T-helper 17 cell (primary cell): Measurements from ENCODE around the gene PRKAG1. TPM values are rescaled to one million over a fixed set of nuclear protein-coding genes. Genes with fewer than 3 reads are reported as not detected.

ENCODE experiments used
- ATAC-seq: fragments of 150-1000 bp; cut with Tn5 transposase; 2 replicates; pipeline ENCODE4 v1.10.0; 2021; ENCODE audit warnings: mild to moderate bottlenecking, moderate library complexity
- DNase-seq, 3 donors: peaks; one replicate each; pipeline versions ENCODE4 v3.0.0 to v3.0.0-alpha.2; 2020 to 2021
- H3K9me3 ChIP-seq: one replicate; pipeline ENCODE4 v1.7.0; 2013; ENCODE audit warnings: low read length, mild to moderate bottlenecking; ENCODE audit not compliant: control insufficient read depth, poor library complexity, severe bottlenecking
- H3K27ac Mint-ChIP-seq: one replicate; pipeline ENCODE4 v1.8.0; 2022; ENCODE audit warnings: mild to moderate bottlenecking, moderate library complexity, mixed read lengths
- H3K27me3 Mint-ChIP-seq: one replicate; pipeline ENCODE4 v1.8.0; 2022; ENCODE audit warnings: mixed read lengths
- H3K36me3 Mint-ChIP-seq: one replicate; pipeline ENCODE4 v1.8.0; 2022; ENCODE audit warnings: low read depth, mixed read lengths
- H3K4me1 Mint-ChIP-seq: one replicate; pipeline ENCODE4 v1.8.0; 2022; ENCODE audit warnings: mild to moderate bottlenecking, mixed read lengths
- H3K4me3 Mint-ChIP-seq: one replicate; pipeline ENCODE4 v1.8.0; 2022; ENCODE audit warnings: mild to moderate bottlenecking, moderate library complexity, mixed read lengths
- total RNA-seq, 4 donors: library from RNA in 2 of 4; stranded (reverse) in 2 of 4; gene quantifications; one replicate each; pipeline ENCODE4 v1.2.3 and lab custom pipeline; 2022 to 2026

PRKAG1 gene
- total RNA-seq, 2 donors from 2014 or later, result 41.4 to 47.7 TPM

DNA sequence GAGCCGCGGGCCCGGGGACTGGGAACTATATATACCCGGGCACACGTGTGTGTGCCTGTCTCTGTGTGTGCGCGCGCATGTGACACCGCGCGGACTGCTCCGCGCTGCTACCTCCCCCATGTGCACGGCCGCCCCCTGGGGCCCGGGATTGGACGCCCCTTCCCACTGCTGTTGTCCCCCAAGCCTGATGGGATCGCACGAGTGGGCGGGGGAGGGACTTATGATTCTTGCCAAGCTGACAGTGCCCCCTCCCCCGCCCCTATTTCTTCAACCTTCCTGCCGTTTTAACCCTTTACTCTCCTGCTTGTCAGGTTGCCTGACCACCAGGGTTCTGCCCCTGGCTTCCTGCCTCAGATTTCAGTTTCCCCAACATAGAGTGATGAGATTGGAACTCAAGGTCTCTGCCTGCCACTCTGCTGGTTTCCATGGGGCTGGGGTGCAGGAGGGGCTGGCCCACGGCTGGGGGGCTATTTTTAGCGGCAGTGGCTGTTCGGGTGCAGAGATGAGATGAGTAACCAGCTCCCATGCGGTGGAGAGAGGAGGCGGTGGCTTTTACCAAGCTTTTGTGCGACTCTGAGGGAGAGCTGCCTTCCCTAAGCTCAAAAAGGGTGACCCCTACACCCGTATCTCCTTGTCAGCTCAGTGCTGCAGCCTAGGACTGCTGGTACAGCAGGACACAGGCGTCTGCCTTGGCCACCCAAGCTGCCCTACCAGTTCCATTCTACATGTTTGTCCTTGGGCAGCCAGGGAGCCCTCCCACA, 19.0 kb downstream of the PRKAG1 start, which contains the start of gene DDN:
DDN (minus strand) TSS at position 5 of the 761 bp plus-strand sequence. CDS start 88 bp downstream, outside the sequence.
- Mint-ChIP-seq H3K27ac (no peak within 1 kb of the TSS), H3K27me3 (peaks cover 40% of the 10 kb centered on the region), H3K36me3 (peaks cover 13% of the 10 kb centered on the region), H3K4me3 (peak within 1 kb of the TSS; percentile 80), H3K4me1 (peaks cover 39% of the 10 kb centered on the region)
- no peaks in the 10 kb centered on the region for H3K9me3 ChIP-seq
- ATAC-seq (peak; percentile 58), DNase-seq (peak in 1 of 3 donors; percentile 38)

DNA sequence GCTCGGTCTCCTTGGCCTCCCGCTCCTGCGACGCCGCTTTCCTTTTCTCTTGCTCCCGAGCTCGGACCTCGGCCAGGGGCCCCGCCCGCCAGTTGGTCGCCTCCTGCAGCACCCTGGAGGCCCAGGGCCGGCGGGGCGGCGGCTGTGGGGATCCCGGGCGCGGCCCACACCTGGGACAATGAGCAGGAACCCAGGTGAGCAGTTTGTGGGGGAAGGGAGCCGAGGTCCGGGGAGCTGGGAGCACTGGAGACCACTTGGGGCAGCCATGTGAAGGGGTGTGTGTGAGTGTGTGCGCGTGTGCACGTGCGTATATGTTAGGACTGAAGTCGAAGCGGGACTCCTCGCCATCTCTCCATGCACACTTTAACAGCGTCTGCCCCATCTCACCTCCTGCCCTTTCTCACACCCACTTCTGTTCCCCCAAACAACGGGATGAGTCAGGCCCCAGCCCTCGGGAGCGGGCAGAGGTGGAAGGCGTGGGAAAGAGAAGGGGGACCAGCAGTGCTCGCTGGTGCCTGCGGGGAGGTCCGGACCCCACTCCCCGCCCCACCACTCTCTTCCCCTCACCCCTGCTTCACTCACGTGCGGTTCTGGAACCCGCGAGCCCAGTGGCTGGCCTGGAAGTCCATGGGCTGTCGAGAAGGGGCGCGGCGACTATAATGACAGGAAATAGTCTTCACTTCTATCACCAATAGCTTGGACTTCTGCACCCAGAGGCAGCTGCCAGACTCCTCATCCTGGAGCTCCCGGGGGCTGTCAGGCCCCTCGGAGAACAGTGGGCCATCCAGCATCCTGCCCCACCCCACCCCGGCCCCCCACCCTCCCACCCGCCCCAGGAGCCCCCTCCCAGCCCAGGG, 19.9 kb downstream of the PRKAG1 start:
- Mint-ChIP-seq H3K4me3 (peak overlapping the region; percentile 80), H3K4me1 (peaks cover 39% of the 10 kb centered on the region), H3K27ac (no peak overlapping the region), H3K27me3 (peaks cover 48% of the 10 kb centered on the region), H3K36me3 (peaks cover 11% of the 10 kb centered on the region)
- DNase-seq (no peak), ATAC-seq (peak; percentile 25)
- no peaks in the 10 kb centered on the region for H3K9me3 ChIP-seq

DNA sequence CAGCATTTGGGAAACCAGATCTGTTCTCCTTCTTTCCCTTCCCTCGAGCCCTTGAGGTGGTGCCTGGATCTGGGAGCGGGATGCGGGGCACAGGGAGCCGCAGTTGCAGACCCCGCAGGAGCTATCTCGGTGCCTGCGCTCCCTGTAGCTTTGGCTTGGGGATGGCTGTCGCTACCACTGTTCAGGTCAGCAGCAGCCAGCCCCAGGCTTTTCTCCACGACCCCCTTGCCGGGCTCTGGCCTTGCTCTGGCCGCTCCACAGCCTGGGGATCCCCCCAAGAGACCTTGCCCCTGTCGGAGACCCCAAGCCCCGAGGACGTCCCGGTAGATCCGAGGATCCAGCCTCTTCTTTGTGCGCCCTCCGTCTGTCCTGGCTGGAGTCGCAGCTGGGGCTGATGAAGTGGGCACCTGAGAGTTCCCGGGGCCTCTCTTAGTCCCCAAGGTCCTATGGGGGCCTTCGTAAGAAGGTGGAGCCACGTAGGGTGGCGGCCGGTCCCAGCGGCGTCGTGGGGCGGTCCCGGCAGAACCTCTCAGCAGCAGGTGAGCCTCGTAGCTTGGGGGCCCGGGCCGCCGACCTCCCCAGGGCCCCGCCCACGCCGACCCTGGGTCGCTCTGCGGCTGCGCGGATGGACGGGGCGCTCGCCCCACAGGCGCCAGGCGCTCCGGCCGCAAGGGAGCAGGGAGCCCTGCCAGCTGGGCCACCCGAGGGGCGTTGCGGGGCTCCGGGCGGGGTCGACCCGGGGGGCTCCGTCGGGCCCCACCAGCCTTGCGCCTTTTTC, 20.7 kb downstream of the PRKAG1 start:
- no peaks in the 10 kb centered on the region for H3K9me3 ChIP-seq
- peak in 1 of 3 donors; percentile 24 for DNase-seq
- ATAC-seq, result peak; percentile 16
- Mint-ChIP-seq H3K36me3 (peaks cover 14% of the 10 kb centered on the region), H3K27ac (peak overlapping the region; percentile 43), H3K4me3 (peak overlapping the region; percentile 85), H3K27me3 (peaks cover 52% of the 10 kb centered on the region), H3K4me1 (peaks cover 41% of the 10 kb centered on the region)

DNA sequence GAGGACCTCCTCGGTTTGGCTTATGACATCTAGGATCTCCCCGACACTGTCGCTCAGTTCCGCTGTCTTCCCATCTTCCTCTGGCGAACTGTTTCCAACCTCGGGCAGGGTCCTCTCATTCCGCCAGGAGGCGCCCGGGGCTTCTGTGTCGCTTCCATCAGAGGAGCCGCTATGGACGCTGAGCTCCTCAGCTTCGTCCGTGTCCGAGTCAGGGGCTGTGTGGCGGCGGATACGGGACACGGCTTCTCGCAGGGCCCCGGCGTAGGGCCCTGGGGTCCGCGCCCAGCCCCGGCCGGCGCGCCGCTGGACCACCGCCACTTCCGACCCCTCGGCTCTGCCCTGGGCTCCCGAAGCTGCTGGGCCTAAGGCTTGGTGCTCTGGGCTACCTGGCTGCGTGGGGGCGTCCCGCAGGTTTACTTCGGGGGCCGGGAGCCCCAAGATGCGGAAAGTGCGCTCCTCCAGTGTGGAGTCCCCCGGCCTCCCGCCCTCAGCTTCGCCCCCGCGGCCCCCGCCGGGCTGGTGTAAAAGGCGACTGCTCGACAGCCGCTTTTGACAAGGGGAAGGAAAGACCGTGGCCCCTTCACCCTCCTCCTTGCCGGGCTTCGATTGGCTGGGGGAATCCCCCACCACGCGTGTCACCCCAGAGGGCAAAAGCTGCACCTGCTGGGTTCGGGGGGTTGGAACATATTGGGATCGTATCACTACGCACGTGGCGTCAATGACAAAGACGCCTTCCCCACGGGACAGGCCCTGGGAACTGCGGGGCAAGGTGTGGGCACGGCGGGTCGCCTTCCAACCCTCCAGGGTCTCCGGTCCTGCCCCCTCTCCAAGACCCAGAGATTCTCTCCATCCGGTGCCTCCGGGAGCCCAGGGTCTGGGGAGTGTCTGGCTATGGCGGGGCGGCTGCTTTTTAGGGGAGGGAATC, 21.5 kb downstream of the PRKAG1 start:
- peak overlapping the region; percentile 78 for H3K27ac Mint-ChIP-seq
- H3K27me3 Mint-ChIP-seq, result peaks cover 52% of the 10 kb centered on the region
- DNase-seq, result peak; percentile 51 to 55 (median 55)

DNA sequence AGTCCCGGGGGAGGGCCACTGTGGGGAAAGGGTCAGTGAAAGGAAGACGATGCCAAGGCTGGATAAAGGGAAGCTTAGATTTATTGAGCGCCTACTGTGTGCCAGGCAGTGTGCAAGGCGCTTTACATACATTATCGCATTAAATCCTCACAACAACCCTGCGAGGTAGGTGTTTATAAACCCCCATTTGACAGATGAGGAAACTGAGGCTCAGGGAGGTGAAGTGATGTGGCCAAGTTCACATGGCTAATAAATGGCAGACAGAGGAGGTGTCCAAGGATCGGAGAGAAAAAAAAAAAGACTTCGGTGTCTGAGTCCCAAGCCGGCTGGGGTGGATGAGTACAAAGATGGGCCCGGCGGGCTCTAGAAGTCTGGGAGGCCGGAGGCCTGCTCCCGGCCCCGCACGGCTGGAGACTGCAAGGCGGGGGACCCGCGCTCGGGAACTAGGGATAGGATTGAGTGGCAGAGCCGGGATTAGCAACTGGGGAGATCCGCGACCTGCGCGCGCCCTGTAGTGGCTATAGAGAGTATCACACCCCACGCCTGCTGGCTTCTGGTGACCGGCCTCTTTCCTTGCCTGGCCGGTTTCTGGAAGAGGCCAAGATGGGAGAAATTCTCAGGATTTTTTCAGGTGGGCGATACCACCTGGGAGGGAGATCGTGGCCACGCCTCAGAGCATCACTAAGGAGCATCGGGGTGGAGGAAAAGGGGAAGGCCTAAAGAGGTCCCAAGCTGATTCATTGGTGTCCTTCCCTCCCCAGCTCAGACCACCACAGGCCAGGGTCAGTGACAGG, 23.3 kb downstream of the PRKAG1 start:
- Mint-ChIP-seq H3K27ac (peak overlapping the region; percentile 78), H3K4me3 (peak overlapping the region; percentile 56), H3K4me1 (peaks cover 36% of the 10 kb centered on the region), H3K36me3 (peaks cover 7% of the 10 kb centered on the region), H3K27me3 (peaks cover 52% of the 10 kb centered on the region)
- no peaks in the 10 kb centered on the region for H3K9me3 ChIP-seq
- ATAC-seq (peak; percentile 35), DNase-seq (no peak)

More for the DNA sequence above, 21.5 kb downstream of the PRKAG1 start:
- Mint-ChIP-seq H3K36me3 (peaks cover 9% of the 10 kb centered on the region), H3K4me1 (peaks cover 37% of the 10 kb centered on the region), H3K4me3 (peak overlapping the region; percentile 85)
- H3K9me3 ChIP-seq, result no peaks in the 10 kb centered on the region
- ATAC-seq, result peak; percentile 76

DNA sequence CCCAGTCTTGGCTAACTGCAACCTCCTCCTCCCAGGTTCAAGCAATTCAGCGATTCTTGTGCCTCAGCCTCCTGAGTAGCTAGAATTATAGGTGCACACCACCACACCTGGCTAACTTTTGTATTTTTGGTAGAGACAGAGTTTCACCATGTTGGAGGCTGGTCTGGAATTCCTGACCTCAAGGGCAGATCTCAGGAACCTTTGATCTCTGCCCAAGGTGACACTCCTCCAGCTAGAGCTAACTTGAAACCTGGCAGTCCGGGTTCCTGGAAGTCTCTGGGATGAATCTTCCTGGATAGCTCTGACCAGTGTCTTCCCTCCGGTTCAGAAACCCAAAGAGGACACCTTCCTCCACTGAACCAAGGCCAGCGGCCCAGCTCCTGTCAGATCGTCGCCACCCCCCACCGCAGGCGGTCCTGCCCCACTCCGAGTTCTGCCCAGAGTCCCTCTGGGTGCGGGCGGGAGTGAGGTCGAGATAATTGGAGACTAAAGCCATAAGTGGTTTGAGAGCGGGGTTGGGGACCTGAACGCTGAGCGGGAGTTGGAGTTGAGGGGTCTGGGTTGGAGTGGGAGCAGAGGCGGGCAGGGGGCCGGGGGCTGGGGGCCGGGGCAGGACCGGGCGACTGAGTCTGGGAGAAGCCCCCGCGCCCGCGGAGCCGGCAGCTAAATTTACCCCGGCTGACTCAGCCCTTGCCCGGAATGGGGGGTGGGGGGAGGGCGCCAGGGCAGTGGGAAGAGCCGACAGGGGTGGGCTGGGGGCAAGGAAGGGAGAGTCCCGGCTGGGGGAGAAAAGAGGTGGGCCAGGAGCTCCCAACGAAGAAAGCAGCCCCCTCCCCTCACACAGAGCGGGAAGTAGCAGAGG, 24.1 kb downstream of the PRKAG1 start:
- Mint-ChIP-seq H3K36me3 (peaks cover 7% of the 10 kb centered on the region), H3K4me3 (no peak overlapping the region), H3K4me1 (peaks cover 32% of the 10 kb centered on the region), H3K27me3 (peaks cover 52% of the 10 kb centered on the region), H3K27ac (no peak overlapping the region)
- no peak for ATAC-seq
- no peak for DNase-seq
- no peaks in the 10 kb centered on the region for H3K9me3 ChIP-seq

DNA sequence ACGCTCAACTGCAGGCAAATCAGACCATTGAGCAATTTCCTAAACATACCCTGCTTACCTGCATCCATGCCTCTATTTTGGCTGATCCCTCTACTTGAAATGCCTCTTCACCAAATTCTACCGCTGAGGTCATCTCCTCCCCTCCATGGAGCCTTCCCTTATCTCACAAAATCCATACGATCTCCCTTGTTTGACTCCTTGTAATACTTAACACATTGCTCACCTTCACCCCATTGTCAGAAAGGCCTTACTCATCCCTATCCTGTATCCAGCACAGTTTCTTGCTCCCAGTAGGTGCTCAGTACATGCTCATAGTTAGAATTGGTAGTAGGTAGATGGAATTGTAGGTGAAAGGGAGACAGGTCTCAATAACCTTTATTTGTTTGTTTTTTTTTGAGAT, 24.8 kb downstream of the PRKAG1 start:
- ATAC-seq, result no peak
- Mint-ChIP-seq H3K4me3 (no peak overlapping the region), H3K27me3 (peaks cover 56% of the 10 kb centered on the region), H3K27ac (no peak overlapping the region), H3K4me1 (peaks cover 32% of the 10 kb centered on the region), H3K36me3 (peaks cover 10% of the 10 kb centered on the region)
- DNase-seq, result no peak
- no peaks in the 10 kb centered on the region for H3K9me3 ChIP-seq

DNA sequence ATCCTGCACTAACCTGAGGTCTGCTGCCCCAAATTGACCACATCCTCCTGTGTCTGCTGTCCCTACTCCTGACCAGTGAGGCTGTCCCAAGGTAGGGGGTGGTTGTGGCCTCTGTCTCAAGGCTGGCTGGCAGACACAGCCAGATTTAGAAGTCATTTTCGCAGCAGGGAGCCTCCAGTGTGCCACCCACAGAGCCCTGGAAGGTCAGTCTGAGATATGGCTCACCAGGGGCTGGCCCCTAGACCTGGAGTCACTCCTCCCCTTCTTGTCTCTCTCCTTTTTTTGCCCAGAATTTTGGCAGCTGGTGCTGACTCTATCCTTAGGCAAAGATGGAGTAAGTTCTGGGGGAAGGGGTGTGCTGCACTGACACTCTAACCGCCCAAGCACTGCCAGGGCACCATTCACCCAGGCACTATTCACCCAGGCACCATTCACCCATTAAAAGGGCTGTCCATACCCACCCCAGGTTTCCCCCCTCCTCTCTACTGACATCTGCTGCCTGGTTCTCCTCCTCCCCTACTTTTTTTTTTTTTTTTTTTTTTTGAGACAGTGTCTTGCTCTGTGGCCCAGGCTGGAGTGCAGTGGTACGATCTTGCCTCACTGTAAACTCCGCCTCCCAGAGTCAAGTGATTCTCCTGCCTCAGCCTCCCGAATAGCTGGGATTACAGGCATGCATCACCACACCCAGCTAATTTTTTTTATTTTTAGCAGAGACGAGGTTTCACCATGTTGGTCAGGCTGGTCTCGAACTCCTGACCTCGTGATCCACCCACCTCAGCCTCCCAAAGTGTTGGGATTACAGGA, 27.1 kb downstream of the PRKAG1 start:
- Mint-ChIP-seq H3K36me3 (peaks cover 10% of the 10 kb centered on the region), H3K4me1 (peaks cover 31% of the 10 kb centered on the region), H3K27ac (no peak overlapping the region), H3K27me3 (peaks cover 65% of the 10 kb centered on the region), H3K4me3 (no peak overlapping the region)
- ATAC-seq, result no peak
- H3K9me3 ChIP-seq, result no peaks in the 10 kb centered on the region
- no peak for DNase-seq

DNA sequence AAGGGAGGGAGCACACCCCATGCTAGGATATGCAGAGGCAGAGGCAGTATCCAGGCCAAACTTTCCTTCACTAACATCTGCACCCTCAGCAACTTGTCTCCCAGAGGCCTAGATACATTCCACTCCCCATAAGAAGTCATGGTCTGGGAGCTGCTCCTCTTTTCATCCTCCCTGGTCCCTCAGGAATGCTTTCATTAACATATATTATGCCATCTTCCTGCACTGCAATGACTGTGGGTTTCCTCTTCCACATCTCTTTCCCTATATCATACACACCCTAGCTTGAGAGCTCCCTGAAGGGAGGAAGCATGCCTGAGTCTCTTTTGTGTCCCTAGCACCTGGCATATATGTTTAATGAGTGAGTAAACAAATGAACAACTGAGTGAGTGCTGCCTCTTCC, 28.0 kb downstream of the PRKAG1 start:
- Mint-ChIP-seq H3K27ac (peak overlapping the region; percentile 49), H3K4me3 (no peak overlapping the region), H3K36me3 (peaks cover 10% of the 10 kb centered on the region), H3K4me1 (peaks cover 28% of the 10 kb centered on the region), H3K27me3 (peaks cover 64% of the 10 kb centered on the region)
- no peaks in the 10 kb centered on the region for H3K9me3 ChIP-seq
- no peak for ATAC-seq
- DNase-seq, result no peak

DNA sequence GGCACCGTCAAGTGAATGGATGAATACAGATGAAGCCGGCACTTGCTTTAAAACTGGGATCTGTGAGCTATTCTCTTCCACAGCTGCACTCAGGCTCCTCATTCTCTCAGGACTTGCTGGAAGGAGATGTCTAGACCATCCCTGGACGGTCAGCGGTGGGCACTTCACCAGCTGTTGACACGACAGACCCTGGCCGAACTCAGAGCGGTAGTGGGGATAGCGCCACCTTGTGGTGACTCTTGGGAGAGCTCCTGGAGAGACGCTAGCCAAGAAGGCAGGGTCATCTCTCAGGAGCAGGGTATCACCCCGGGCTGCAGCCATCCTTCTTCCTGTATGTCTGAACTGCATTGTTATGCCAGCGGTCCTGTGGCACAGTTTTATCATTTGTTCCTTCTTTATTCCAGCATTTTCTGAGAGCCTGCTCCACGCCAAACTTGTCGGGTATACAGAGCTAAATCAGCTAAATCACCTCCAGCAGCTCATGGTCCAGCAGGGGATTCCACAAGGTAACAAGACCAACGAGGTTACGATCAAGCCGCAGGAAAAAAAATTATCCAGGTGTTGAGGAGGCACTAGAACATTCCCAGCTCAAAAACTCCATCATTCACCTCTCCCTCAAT, 30.4 kb downstream of the PRKAG1 start:
- H3K36me3 Mint-ChIP-seq, result peaks cover 5% of the 10 kb centered on the region
- H3K4me3 Mint-ChIP-seq, result peak overlapping the region; percentile 53
- DNase-seq (peak; percentile 61 to 78 (median 64)), ATAC-seq (peak; percentile 83)
- no peaks in the 10 kb centered on the region for H3K9me3 ChIP-seq
- H3K27ac Mint-ChIP-seq, result no peak overlapping the region
- H3K27me3 Mint-ChIP-seq, result peaks cover 48% of the 10 kb centered on the region
- peaks cover 19% of the 10 kb centered on the region for H3K4me1 Mint-ChIP-seq
